HFFc6 (cell line): ENCODE data around the gene BGN. TPM values are rescaled to one million over a fixed set of nuclear protein-coding genes. Genes with fewer than 3 reads are reported as not detected.
A peak's percentile ranks its signal among the peaks of the same experiment; 100 is the strongest.

Source experiments
- DNase-seq: peaks from one replicate; pipeline ENCODE4 v3.0.0-alpha.2; 2018
- H3K27ac Mint-ChIP-seq: 2 replicates; pipeline ENCODE4 v1.8.0; 2020; ENCODE audit warnings: mild to moderate bottlenecking, mixed read lengths
- H3K27me3 Mint-ChIP-seq: 2 replicates; pipeline ENCODE4 v1.8.0; 2021; ENCODE audit warnings: mild to moderate bottlenecking, moderate library complexity, mixed read lengths; ENCODE audit not compliant: insufficient read depth
- H3K36me3 Mint-ChIP-seq: 2 replicates; pipeline ENCODE4 v1.8.0; 2021; ENCODE audit warnings: low read depth, mixed read lengths
- H3K4me1 Mint-ChIP-seq: 2 replicates; pipeline ENCODE4 v1.8.0; 2020; ENCODE audit warnings: low read depth, mixed read lengths
- H3K4me3 Mint-ChIP-seq: 2 replicates; pipeline ENCODE4 v1.8.0; 2020; ENCODE audit warnings: mild to moderate bottlenecking, moderate library complexity, mixed read lengths
- H3K9me3 Mint-ChIP-seq: 2 replicates; pipeline ENCODE4 v1.8.0; 2020; ENCODE audit warnings: mild to moderate bottlenecking, mixed read lengths
- CTCF ChIP-seq: fragments of 200-600 bp; sonication (generic); IDR thresholded peaks from 2 replicates; pipeline ENCODE4 v1.5.0; 2021; ENCODE audit warnings: antibody characterized with exemption, mild to moderate bottlenecking
- total RNA-seq, 6 experiments: library from RNA; stranded (reverse); fragmentation: NEBNext Ultra II Directional; extraction: Animal tissue kit (Norgen Biotek cat#: 25700); gene quantifications; 2 replicates in 1 of 6; 3 replicates in 5 of 6; pipeline ENCODE4 v1.2.3, GENCODE V29; 2021

BGN gene
- total RNA-seq, 6 experiments from 2014 or later = 324 to 382 (median 367) TPM

GRCh38 chrX:153504445-153505016, 9.8 kb downstream of the BGN start:
- Mint-ChIP-seq H3K36me3 (no peaks in the 10 kb centered on the region; the same call in 1 of the 2 replicates), H3K27me3 (no peaks in the 10 kb centered on the region), H3K27ac (no peak overlapping the region), H3K4me1 (peaks cover 5% of the 10 kb centered on the region; the same call in 1 of the 2 replicates), H3K9me3 (no peaks in the 10 kb centered on the region), H3K4me3 (no peak overlapping the region)
- no peak for DNase-seq
- no peak for TF ChIP-seq CTCF

GRCh38 chrX:153505361-153505760, 10.6 kb downstream of the BGN start:
- Mint-ChIP-seq H3K9me3 (no peaks in the 10 kb centered on the region), H3K4me3 (no peak overlapping the region), H3K27me3 (no peaks in the 10 kb centered on the region), H3K36me3 (no peaks in the 10 kb centered on the region; the same call in 1 of the 2 replicates), H3K4me1 (peaks cover 5% of the 10 kb centered on the region; the same call in 1 of the 2 replicates), H3K27ac (no peak overlapping the region)
- DNase-seq = no peak
- TF ChIP-seq CTCF = no peak

- H3K4me3 Mint-ChIP-seq = no peak overlapping the region
These were observed 12.9 kb downstream of the BGN start for GRCh38 chrX:153507484-153508178.

GRCh38 chrX:153509592-153509991, 14.8 kb downstream of the BGN start:
- no peak for DNase-seq
- no peak overlapping the region for H3K4me3 Mint-ChIP-seq
- no peaks in the 10 kb centered on the region for H3K36me3 Mint-ChIP-seq
- H3K27me3 Mint-ChIP-seq = peaks cover 3% of the 10 kb centered on the region; the same call in 1 of the 2 replicates
- H3K9me3 Mint-ChIP-seq = no peaks in the 10 kb centered on the region
- H3K27ac Mint-ChIP-seq = no peak overlapping the region
- TF ChIP-seq CTCF = no peak
- H3K4me1 Mint-ChIP-seq = no peaks in the 10 kb centered on the region

More at GRCh38 chrX:153507484-153508178, 12.9 kb downstream of the BGN start:
- TF ChIP-seq CTCF = peak; percentile 92
- Mint-ChIP-seq H3K9me3 (no peaks in the 10 kb centered on the region), H3K4me1 (no peaks in the 10 kb centered on the region), H3K36me3 (no peaks in the 10 kb centered on the region), H3K27me3 (no peaks in the 10 kb centered on the region), H3K27ac (no peak overlapping the region)
- peak; percentile 52 for DNase-seq

GRCh38 chrX:153510383-153510782, 15.6 kb downstream of the BGN start:
- no peak overlapping the region for H3K27ac Mint-ChIP-seq
- H3K4me3 Mint-ChIP-seq = no peak overlapping the region
- DNase-seq = no peak
- H3K4me1 Mint-ChIP-seq = no peaks in the 10 kb centered on the region
- peaks cover 3% of the 10 kb centered on the region; the same call in 1 of the 2 replicates for H3K27me3 Mint-ChIP-seq
- H3K9me3 Mint-ChIP-seq = no peaks in the 10 kb centered on the region
- H3K36me3 Mint-ChIP-seq = no peaks in the 10 kb centered on the region
- TF ChIP-seq CTCF = no peak
